Ovary (tissue), 3 donors: ENCODE measurements around the gene SUMO3.

Experiments
- POLR2A ChIP-seq: fragments of 450-650 bp; IDR thresholded peaks from one replicate; pipeline ENCODE4 v1.6.1; 2017; ENCODE audit warnings: antibody characterized with exemption, mild to moderate bottlenecking, moderate library complexity
- TF ChIP-seq, protein P1 (sequence below), 3 donors: fragments of 450-650 bp in 2 of 3; fragments of 200-600 bp in 1 of 3; IDR thresholded peaks; one replicate each; pipeline versions ENCODE4 v1.5.1 to v1.8.0; 2016 to 2022; ENCODE audit warnings: antibody characterized with exemption in 3 of 3, mild to moderate bottlenecking in 1 of 3
- donor health status: DM: no; HTN: no; CAD: no.

- TF ChIP-seq, protein P1, sequence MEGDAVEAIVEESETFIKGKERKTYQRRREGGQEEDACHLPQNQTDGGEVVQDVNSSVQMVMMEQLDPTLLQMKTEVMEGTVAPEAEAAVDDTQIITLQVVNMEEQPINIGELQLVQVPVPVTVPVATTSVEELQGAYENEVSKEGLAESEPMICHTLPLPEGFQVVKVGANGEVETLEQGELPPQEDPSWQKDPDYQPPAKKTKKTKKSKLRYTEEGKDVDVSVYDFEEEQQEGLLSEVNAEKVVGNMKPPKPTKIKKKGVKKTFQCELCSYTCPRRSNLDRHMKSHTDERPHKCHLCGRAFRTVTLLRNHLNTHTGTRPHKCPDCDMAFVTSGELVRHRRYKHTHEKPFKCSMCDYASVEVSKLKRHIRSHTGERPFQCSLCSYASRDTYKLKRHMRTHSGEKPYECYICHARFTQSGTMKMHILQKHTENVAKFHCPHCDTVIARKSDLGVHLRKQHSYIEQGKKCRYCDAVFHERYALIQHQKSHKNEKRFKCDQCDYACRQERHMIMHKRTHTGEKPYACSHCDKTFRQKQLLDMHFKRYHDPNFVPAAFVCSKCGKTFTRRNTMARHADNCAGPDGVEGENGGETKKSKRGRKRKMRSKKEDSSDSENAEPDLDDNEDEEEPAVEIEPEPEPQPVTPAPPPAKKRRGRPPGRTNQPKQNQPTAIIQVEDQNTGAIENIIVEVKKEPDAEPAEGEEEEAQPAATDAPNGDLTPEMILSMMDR (IDR thresholded peaks at IDR 0.05), result no peak
- TF ChIP-seq POLR2A, result no peak
Observed at GRCh38 chr21:44833663-44834062, 15.8 kb upstream of the SUMO3 start.
